ENCODE results near the gene BCAS3.

The BCAS3 gene

DNA sequence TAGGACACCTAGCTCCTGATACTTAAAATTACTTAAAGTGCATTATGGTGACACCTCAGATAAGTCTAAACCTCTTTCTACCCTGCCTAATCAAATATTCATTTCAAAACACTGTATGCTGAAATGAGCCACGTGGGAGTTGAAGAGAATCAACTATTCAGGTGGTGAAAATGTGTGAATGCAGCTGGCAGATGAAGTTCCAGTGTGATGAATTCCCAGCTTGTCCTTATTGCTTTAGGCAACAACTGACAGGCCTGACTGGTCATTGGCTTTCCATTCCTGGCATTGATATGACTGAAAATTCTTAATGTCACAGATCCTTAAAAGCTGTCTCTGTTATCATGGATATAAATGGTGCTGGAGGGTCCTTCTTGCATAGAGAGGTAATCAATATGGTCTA lies 420.1 kb downstream of the BCAS3 start:
- no peaks in the 10 kb centered on the region for H3K36me3 ChIP-seq
- H3K9me3 ChIP-seq, result 0 out of 2 replicates have a peak, but pooled peaks cover 2% of the 10 kb centered on the region
- no peak for TF ChIP-seq CTCF (IDR thresholded peaks at IDR 0.05; ENCODE audit: low read depth, low read length)
- no peaks in the 10 kb centered on the region for H3K4me1 ChIP-seq
- H3K4me3 ChIP-seq (ENCODE audit: low read depth, low read length), result no peak overlapping the region
- no peak for DNase-seq
- no peaks in the 10 kb centered on the region for H3K27me3 ChIP-seq

DNA sequence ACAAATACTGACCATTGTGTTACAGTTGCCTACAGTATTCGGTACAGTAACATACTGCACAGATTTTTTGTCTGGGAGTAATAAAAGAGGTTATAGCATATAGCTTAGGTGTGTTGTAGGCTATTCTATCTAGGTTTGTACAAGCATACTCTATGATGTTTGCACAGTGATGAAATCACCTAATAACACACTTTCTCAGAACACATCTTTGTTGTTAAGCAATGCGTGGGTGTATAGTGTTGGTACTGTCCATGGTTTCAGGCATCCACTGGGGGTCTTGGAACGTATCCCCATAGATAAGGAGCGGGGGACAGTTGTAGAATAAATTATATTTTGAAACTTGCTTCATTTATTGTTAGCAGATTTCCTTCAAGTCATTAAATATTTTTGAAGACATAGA lies 428.7 kb downstream of the BCAS3 start:
- H3K4me1 ChIP-seq, result no peaks in the 10 kb centered on the region
- TF ChIP-seq CTCF (IDR thresholded peaks at IDR 0.05; ENCODE audit: low read depth, low read length), result no peak

GRCh38 chr17:61116577-61116976 lies 438.9 kb downstream of the BCAS3 start:
- TF ChIP-seq CTCF (IDR thresholded peaks at IDR 0.05; ENCODE audit: low read depth, low read length), result no peak
- Histone ChIP-seq H3K4me3 (ENCODE audit: low read depth, low read length) (no peak overlapping the region), H3K27me3 (no peaks in the 10 kb centered on the region), H3K36me3 (no peaks in the 10 kb centered on the region), H3K9me3 (peaks cover 3% of the 10 kb centered on the region; the same call in 1 of the 2 replicates), H3K4me1 (no peaks in the 10 kb centered on the region)
- no peak for DNase-seq

More for the DNA sequence above, 428.7 kb downstream of the BCAS3 start:
- no peak overlapping the region for H3K4me3 ChIP-seq (ENCODE audit: low read depth, low read length)
- DNase-seq, result no peak
- H3K27me3 ChIP-seq, result no peaks in the 10 kb centered on the region
- no peaks in the 10 kb centered on the region; the same call in 1 of the 2 replicates for H3K9me3 ChIP-seq
- H3K36me3 ChIP-seq, result no peaks in the 10 kb centered on the region

GRCh38 chr17:61117983-61118382 lies 440.3 kb downstream of the BCAS3 start:
- no peak for TF ChIP-seq CTCF (IDR thresholded peaks at IDR 0.05; ENCODE audit: low read depth, low read length)
- Histone ChIP-seq H3K4me3 (ENCODE audit: low read depth, low read length) (no peak overlapping the region), H3K27me3 (no peaks in the 10 kb centered on the region), H3K4me1 (no peaks in the 10 kb centered on the region), H3K36me3 (no peaks in the 10 kb centered on the region), H3K9me3 (peaks cover 3% of the 10 kb centered on the region; the same call in 1 of the 2 replicates)
- no peak for DNase-seq

- no peak for DNase-seq
- Histone ChIP-seq H3K27me3 (no peaks in the 10 kb centered on the region), H3K4me3 (ENCODE audit: low read depth, low read length) (no peak overlapping the region), H3K4me1 (no peaks in the 10 kb centered on the region), H3K36me3 (no peaks in the 10 kb centered on the region), H3K9me3 (peaks cover 3% of the 10 kb centered on the region; the same call in 1 of the 2 replicates)
- no peak for TF ChIP-seq CTCF (IDR thresholded peaks at IDR 0.05; ENCODE audit: low read depth, low read length)
Measured at GRCh38 chr17:61118871-61119270, 441.2 kb downstream of the BCAS3 start.

DNA sequence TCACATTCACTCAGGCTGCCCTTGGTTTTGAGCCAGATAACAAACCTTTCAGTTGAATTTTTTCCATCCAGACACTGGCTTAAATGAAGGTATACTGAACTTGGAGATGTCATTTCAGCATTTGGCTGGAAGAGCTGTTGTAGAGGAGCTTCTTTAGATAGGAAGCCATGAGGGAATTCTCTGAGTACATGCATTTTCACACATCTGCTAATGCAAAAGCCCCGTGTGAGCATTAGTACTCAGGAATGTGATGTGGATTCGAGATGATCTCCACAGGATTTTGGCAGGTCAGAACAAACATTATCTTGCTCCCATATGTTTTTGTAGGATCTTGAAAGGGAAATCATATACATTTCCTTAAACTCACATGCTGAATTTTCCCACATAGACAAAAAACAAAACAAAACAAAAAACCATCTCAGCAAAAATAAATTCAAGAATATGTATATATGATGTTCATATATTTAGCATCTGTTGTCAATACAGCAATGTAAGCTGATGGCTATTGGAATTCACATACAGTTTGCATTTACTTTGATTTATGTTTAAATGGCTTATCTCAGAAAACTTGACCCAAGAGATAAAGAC lies 444.8 kb downstream of the BCAS3 start:
- Histone ChIP-seq H3K36me3 (no peaks in the 10 kb centered on the region), H3K27me3 (no peaks in the 10 kb centered on the region), H3K4me1 (no peaks in the 10 kb centered on the region; the same call in 1 of the 2 replicates), H3K9me3 (peaks cover 3% of the 10 kb centered on the region; the same call in 1 of the 2 replicates), H3K4me3 (ENCODE audit: low read depth, low read length) (no peak overlapping the region)
- DNase-seq, result no peak
- no peak for TF ChIP-seq CTCF (IDR thresholded peaks at IDR 0.05; ENCODE audit: low read depth, low read length)
